ENCODE measurements around the gene CYB561A3. TPM values are rescaled to one million over a fixed set of nuclear protein-coding genes. Genes with fewer than 3 reads are reported as not detected.

CYB561A3 gene
- total and polyA plus RNA-seq, 8 donors = 13.4 to 106 (median 20.8) TPM

DNA sequence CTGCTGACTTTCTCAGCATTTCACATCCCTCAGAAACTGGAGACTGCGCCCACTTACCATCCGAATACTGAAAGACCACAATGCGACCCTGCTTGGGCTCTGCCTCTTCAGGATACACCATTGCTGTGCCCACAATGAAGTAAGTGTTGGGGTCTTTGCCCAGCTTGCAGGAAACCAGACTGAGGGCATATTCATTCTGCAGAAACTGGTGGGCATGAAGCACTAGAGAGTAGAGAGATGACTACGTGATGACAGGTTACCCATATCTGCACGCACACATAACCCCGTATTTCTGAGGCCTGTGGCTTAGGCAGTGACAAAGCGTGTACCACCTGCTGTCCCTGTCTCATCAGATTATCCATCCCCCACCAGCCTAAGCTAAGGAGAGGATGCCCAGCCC lies 51.9 kb downstream of the CYB561A3 start:
- H3K9me3 ChIP-seq = no peaks in the 10 kb centered on the region
- WGBS, 5 donors = 86 to 98% (median 92%) methylated on average over 7 of the region's 7 CpGs
- H3K36me3 ChIP-seq = peaks cover 96 to 100% (median 100%) of the 10 kb centered on the region in 4 donors
- H3K27ac ChIP-seq = no peak overlapping the region
- no peak overlapping the region for H3K4me3 ChIP-seq
- H3K27me3 ChIP-seq = no peaks in the 10 kb centered on the region
- intact Hi-C loops (cut with DNase I; ENCODE audit: low total_unique reads) = no loop called here
- no peaks in the 10 kb centered on the region for H3K4me1 ChIP-seq
- DNase-seq = no peak
- no peak for TF ChIP-seq POLR2A (IDR thresholded peaks at IDR 0.05)
- no peak for TF ChIP-seq POLR2AphosphoS5 (IDR thresholded peaks at IDR 0.05)
- TF ChIP-seq, protein P1, sequence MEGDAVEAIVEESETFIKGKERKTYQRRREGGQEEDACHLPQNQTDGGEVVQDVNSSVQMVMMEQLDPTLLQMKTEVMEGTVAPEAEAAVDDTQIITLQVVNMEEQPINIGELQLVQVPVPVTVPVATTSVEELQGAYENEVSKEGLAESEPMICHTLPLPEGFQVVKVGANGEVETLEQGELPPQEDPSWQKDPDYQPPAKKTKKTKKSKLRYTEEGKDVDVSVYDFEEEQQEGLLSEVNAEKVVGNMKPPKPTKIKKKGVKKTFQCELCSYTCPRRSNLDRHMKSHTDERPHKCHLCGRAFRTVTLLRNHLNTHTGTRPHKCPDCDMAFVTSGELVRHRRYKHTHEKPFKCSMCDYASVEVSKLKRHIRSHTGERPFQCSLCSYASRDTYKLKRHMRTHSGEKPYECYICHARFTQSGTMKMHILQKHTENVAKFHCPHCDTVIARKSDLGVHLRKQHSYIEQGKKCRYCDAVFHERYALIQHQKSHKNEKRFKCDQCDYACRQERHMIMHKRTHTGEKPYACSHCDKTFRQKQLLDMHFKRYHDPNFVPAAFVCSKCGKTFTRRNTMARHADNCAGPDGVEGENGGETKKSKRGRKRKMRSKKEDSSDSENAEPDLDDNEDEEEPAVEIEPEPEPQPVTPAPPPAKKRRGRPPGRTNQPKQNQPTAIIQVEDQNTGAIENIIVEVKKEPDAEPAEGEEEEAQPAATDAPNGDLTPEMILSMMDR (IDR thresholded peaks at IDR 0.05) = no peak
- no peak for TF ChIP-seq EP300 (IDR thresholded peaks at IDR 0.05)

DNA sequence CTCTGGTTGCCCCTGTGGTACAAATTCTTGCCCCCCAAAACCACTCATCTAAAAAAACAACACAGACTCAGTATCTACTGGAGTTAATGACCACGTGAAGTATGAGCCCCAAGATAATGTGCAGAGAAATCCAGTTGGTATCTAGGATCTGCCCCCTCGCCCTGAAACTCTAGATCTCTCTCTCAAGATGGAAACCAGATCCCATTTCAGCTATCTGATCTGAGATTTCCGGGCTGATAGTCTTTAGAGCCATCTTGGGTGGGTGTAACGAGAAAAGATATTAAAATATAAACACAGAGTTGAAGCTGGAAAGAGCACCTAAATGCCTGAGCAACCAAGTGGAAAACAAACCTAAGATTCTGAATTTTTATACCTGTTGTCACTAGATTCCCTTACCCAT lies 52.5 kb downstream of the CYB561A3 start:
- TF ChIP-seq EP300 (IDR thresholded peaks at IDR 0.05) (no peak), POLR2AphosphoS5 (IDR thresholded peaks at IDR 0.05) (no peak), POLR2A (IDR thresholded peaks at IDR 0.05) (no peak)
- TF ChIP-seq, protein P1 (IDR thresholded peaks at IDR 0.05) = no peak
- Histone ChIP-seq H3K36me3 (peaks cover 96 to 100% (median 100%) of the 10 kb centered on the region in 4 donors), H3K27ac (no peak overlapping the region), H3K4me3 (no peak overlapping the region), H3K4me1 (no peaks in the 10 kb centered on the region), H3K9me3 (no peaks in the 10 kb centered on the region), H3K27me3 (no peaks in the 10 kb centered on the region)
- WGBS, 5 donors = 90 to 94% (median 92%) methylated on average over 4 of the region's 4 CpGs
- DNase-seq = no peak
- intact Hi-C loops (cut with DNase I; ENCODE audit: low total_unique reads) = no loop called here

DNA sequence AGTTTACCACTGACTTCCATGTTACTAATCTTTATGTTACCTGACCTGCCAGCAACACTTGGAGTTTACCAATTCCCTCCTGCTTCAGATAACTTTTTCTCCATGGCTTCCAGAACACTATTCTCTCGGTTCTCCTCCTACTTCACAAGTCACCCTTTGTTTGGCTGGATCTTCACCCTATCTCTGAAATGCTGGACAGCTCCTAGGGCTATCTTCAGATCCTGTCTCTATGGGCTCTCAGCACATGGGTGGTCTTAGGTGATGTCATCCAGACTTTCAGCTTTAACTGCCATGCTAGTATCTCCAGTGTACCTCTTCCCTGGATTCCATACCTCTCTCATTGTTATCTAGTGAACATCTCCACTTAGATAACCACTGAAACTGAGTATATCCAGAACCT lies 54.3 kb downstream of the CYB561A3 start:
- no peak overlapping the region for H3K4me3 ChIP-seq
- no peak for DNase-seq
- no peaks in the 10 kb centered on the region for H3K27me3 ChIP-seq
- WGBS, 5 donors = 64 to 91% (median 76%) methylated on average over 1 of the region's 1 CpG
- no peaks in the 10 kb centered on the region for H3K4me1 ChIP-seq
- intact Hi-C loops (cut with DNase I; ENCODE audit: low total_unique reads) = no loop called here
- H3K36me3 ChIP-seq = peaks cover 95 to 100% (median 100%) of the 10 kb centered on the region in 4 donors
- H3K27ac ChIP-seq = no peak overlapping the region
- TF ChIP-seq POLR2AphosphoS5 (IDR thresholded peaks at IDR 0.05) (no peak), POLR2A (IDR thresholded peaks at IDR 0.05) (no peak), EP300 (IDR thresholded peaks at IDR 0.05) (no peak)
- TF ChIP-seq, protein P1 (IDR thresholded peaks at IDR 0.05) = no peak
- H3K9me3 ChIP-seq = no peaks in the 10 kb centered on the region

DNA sequence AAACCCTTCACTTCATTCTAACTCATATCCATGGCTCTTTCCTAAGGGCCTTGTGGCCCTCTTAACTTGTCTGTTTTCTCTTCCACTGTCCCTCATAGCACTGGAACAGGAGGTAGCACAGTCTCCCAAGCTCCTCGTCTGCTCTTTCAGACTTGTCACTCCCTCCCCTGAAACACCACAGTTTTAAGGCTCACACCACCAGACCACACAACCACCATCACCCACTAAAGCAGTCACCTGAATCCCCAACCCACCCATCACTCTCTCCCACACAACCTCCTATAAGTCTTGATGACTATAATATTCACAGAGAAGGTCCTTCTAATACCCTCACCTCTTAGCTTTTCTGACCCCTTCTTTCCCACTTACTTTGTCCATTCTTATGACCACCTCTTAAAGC lies 55.5 kb downstream of the CYB561A3 start:
- Histone ChIP-seq H3K27ac (no peak overlapping the region), H3K4me3 (no peak overlapping the region), H3K9me3 (no peaks in the 10 kb centered on the region), H3K36me3 (peaks cover 95 to 100% (median 100%) of the 10 kb centered on the region in 4 donors), H3K4me1 (no peaks in the 10 kb centered on the region), H3K27me3 (no peaks in the 10 kb centered on the region)
- DNase-seq = no peak
- WGBS, 5 donors = 79 to 91% (median 81%) methylated on average over 1 of the region's 1 CpG
- intact Hi-C loops (cut with DNase I; ENCODE audit: low total_unique reads) = no loop called here
- TF ChIP-seq EP300 (IDR thresholded peaks at IDR 0.05) = no peak
- TF ChIP-seq POLR2A (IDR thresholded peaks at IDR 0.05) = no peak
- TF ChIP-seq, protein P1 (IDR thresholded peaks at IDR 0.05) = no peak
- no peak for TF ChIP-seq POLR2AphosphoS5 (IDR thresholded peaks at IDR 0.05)

Measured in stomach (tissue), 9 donors.